ENCODE results near the gene ARHGAP9. TPM values are rescaled to one million over a fixed set of nuclear protein-coding genes. Genes with fewer than 3 reads are reported as not detected.

ARHGAP9 gene
- total RNA-seq, 6 donors from 2014 or later, result 29.2 to 131 (median 43.7) TPM

GRCh38 chr12:57487597-57488401, 8.1 kb upstream of the ARHGAP9 start, which contains the start of gene MARS1:
MARS1 (plus strand) TSS chr12:57488068; CDS start chr12:57488091, 23 bp downstream.
- Histone ChIP-seq H3K27me3 (no peaks in the 10 kb centered on the region), H3K4me3 (peak within 1 kb of the TSS; percentile 60 to 86 (median 78)), H3K4me1 (peaks cover 12 to 20% (median 15%) of the 10 kb centered on the region in 4 donors), H3K36me3 (peaks cover 15 to 37% (median 29%) of the 10 kb centered on the region in 4 donors), H3K9me3 (no peaks in the 10 kb centered on the region), H3K27ac (peak within 1 kb of the TSS; percentile 77 to 88 (median 84))
- peak; percentile 93 to 98 for DNase-seq
- 12 to 16% methylated on average over 31 to 47 of the region's 47 CpGs for WGBS, 2 donors
- peak; percentile 97 to 99 for ATAC-seq (ENCODE audit: low FRiP score in 2 of 2)
- TF ChIP-seq EP300 (IDR thresholded peaks at IDR 0.05) (peak in 1 of 4 donors; percentile 44), POLR2AphosphoS5 (IDR thresholded peaks at IDR 0.05) (peak; percentile 90 to 92), CTCF (IDR thresholded peaks at IDR 0.05) (peak in 2 of 6 experiments; percentile 25 to 27), POLR2A (IDR thresholded peaks at IDR 0.05) (peak in 2 of 4 donors; percentile 46 to 74)

GRCh38 chr12:57487055-57487596, 7.5 kb upstream of the ARHGAP9 start:
- Histone ChIP-seq H3K4me1 (peaks cover 12 to 20% (median 15%) of the 10 kb centered on the region in 4 donors), H3K27ac (peak overlapping the region in 2 of 4 donors; percentile 86 to 88), H3K4me3 (peak overlapping the region in 3 of 4 donors; percentile 73 to 86 (median 84)), H3K27me3 (no peaks in the 10 kb centered on the region), H3K9me3 (no peaks in the 10 kb centered on the region), H3K36me3 (peaks cover 15 to 31% (median 24%) of the 10 kb centered on the region in 4 donors)
- DNase-seq, result no peak
- ATAC-seq (ENCODE audit: low FRiP score in 2 of 2), result no peak
- 91 to 94% methylated on average over 27 of the region's 27 CpGs for WGBS, 2 donors
- TF ChIP-seq POLR2A (IDR thresholded peaks at IDR 0.05) (no peak), CTCF (IDR thresholded peaks at IDR 0.05) (no peak), EP300 (IDR thresholded peaks at IDR 0.05) (no peak), POLR2AphosphoS5 (IDR thresholded peaks at IDR 0.05) (no peak)

GRCh38 chr12:57485695-57486094, 6.0 kb upstream of the ARHGAP9 start:
- Histone ChIP-seq H3K9me3 (no peaks in the 10 kb centered on the region), H3K27ac (no peak overlapping the region), H3K27me3 (no peaks in the 10 kb centered on the region), H3K4me3 (no peak overlapping the region), H3K36me3 (peaks cover 6 to 18% (median 10%) of the 10 kb centered on the region in 4 donors), H3K4me1 (peaks cover 12 to 20% (median 15%) of the 10 kb centered on the region in 4 donors)
- DNase-seq (no peak), ATAC-seq (ENCODE audit: low FRiP score in 2 of 2) (no peak)
- TF ChIP-seq POLR2AphosphoS5 (IDR thresholded peaks at IDR 0.05), result no peak
- no peak for TF ChIP-seq POLR2A (IDR thresholded peaks at IDR 0.05)
- TF ChIP-seq CTCF (IDR thresholded peaks at IDR 0.05), result no peak
- no peak for TF ChIP-seq EP300 (IDR thresholded peaks at IDR 0.05)

GRCh38 chr12:57483466-57483865, 3.8 kb upstream of the ARHGAP9 start:
- TF ChIP-seq CTCF (IDR thresholded peaks at IDR 0.05), result no peak
- TF ChIP-seq POLR2AphosphoS5 (IDR thresholded peaks at IDR 0.05), result no peak
- no peak for TF ChIP-seq EP300 (IDR thresholded peaks at IDR 0.05)
- no peak for TF ChIP-seq POLR2A (IDR thresholded peaks at IDR 0.05)
- 59 to 67% methylated on average over 5 of the region's 5 CpGs for WGBS, 2 donors
- no peak for ATAC-seq (ENCODE audit: low FRiP score in 2 of 2)

More at GRCh38 chr12:57483466-57483865, 3.8 kb upstream of the ARHGAP9 start:
- no peak for DNase-seq
- Histone ChIP-seq H3K4me3 (no peak overlapping the region), H3K9me3 (no peaks in the 10 kb centered on the region), H3K27me3 (no peaks in the 10 kb centered on the region), H3K36me3 (no peaks in the 10 kb centered on the region), H3K27ac (no peak overlapping the region), H3K4me1 (peaks cover 6 to 15% (median 9%) of the 10 kb centered on the region in 4 donors)
